H9 (cell line): ENCODE results near the gene CORO2B. TPM values are rescaled to one million over a fixed set of nuclear protein-coding genes. Genes with fewer than 3 reads are reported as not detected.

Experiments used
- DNase-seq: peaks from one replicate; pipeline ENCODE4 v3.0.0-alpha.2; 2017
- H2AFZ ChIP-seq: one replicate; pipeline ENCODE4 v1.6.1; 2013; ENCODE audit warnings: mild to moderate bottlenecking, low read length, control low read depth, moderate library complexity
- H2AK5ac ChIP-seq: 2 replicates; pipeline ENCODE4 v1.6.1; 2013; ENCODE audit warnings: low read length, control low read depth, mixed read lengths; ENCODE audit not compliant: insufficient read length
- H2BK120ac ChIP-seq: one replicate; pipeline ENCODE4 v1.6.1; 2013; ENCODE audit warnings: low read depth, mild to moderate bottlenecking, low read length, control low read depth, inconsistent platforms; ENCODE audit not compliant: poor library complexity, severe bottlenecking
- H2BK12ac ChIP-seq: 2 replicates; pipeline ENCODE4 v1.6.1; 2013; ENCODE audit warnings: low read length, control low read depth, mixed read lengths, low read depth; ENCODE audit not compliant: insufficient read length
- H2BK15ac ChIP-seq: 2 replicates; pipeline ENCODE4 v1.6.1; 2013; ENCODE audit warnings: low read depth, low read length, control low read depth
- H2BK20ac ChIP-seq: one replicate; pipeline ENCODE4 v1.6.1; 2013; ENCODE audit warnings: low read depth, mild to moderate bottlenecking, low read length, control low read depth, inconsistent platforms; ENCODE audit not compliant: poor library complexity, severe bottlenecking
- H2BK5ac ChIP-seq: 2 replicates; pipeline ENCODE4 v1.6.1; 2013; ENCODE audit warnings: low read length, control low read depth, mixed read lengths; ENCODE audit not compliant: insufficient read length
- H3K14ac ChIP-seq: 2 replicates; pipeline ENCODE4 v1.6.1; 2013; ENCODE audit warnings: low read length, control low read depth; ENCODE audit not compliant: insufficient read depth
- H3K18ac ChIP-seq: 2 replicates; pipeline ENCODE4 v1.6.1; 2013; ENCODE audit warnings: low read depth, mild to moderate bottlenecking, mixed read lengths, low read length, control low read depth; ENCODE audit not compliant: insufficient read length
- H3K23ac ChIP-seq: 2 replicates; pipeline ENCODE4 v1.6.1; 2013; ENCODE audit warnings: low read length, control low read depth, mixed read lengths, low read depth; ENCODE audit not compliant: insufficient read length
- H3K23me2 ChIP-seq: 2 replicates; pipeline ENCODE4 v1.6.1; 2013; ENCODE audit warnings: low read depth, mild to moderate bottlenecking, mixed read lengths, low read length, control low read depth; ENCODE audit not compliant: insufficient read length, poor library complexity, severe bottlenecking
- H3K27ac ChIP-seq: 2 replicates; pipeline ENCODE4 v1.5.1; 2013; ENCODE audit warnings: low read length, control low read depth, mixed read lengths, low read depth; ENCODE audit not compliant: insufficient read length
- H3K27me3 ChIP-seq: 2 replicates; pipeline ENCODE4 v1.6.1; 2013; ENCODE audit warnings: low read length, control low read depth, inconsistent platforms; ENCODE audit not compliant: insufficient read depth
- H3K4ac ChIP-seq: 2 replicates; pipeline ENCODE4 v1.6.1; 2013; ENCODE audit warnings: low read depth, mild to moderate bottlenecking, control low read depth, inconsistent platforms, low read length, moderate library complexity
- H3K4me1 ChIP-seq: 2 replicates; pipeline ENCODE4 v1.6.1; 2013; ENCODE audit warnings: low read length, control low read depth, inconsistent platforms; ENCODE audit not compliant: insufficient read depth
- H3K4me2 ChIP-seq: 2 replicates; pipeline ENCODE4 v1.6.1; 2013; ENCODE audit warnings: low read length, control low read depth, mixed read lengths; ENCODE audit not compliant: insufficient read length, insufficient read depth
- H3K56ac ChIP-seq: 2 replicates; pipeline ENCODE4 v1.6.1; 2013; ENCODE audit warnings: low read depth, mild to moderate bottlenecking, mixed read lengths, low read length, control low read depth; ENCODE audit not compliant: insufficient read length
- H3K79me1 ChIP-seq: 2 replicates; pipeline ENCODE4 v1.6.1; 2013; ENCODE audit warnings: low read depth, mild to moderate bottlenecking, moderate library complexity, low read length, control low read depth, inconsistent platforms; ENCODE audit not compliant: insufficient read depth, poor library complexity, severe bottlenecking
- H3K79me2 ChIP-seq: 2 replicates; pipeline ENCODE4 v1.6.1; 2013; ENCODE audit warnings: low read length, control low read depth, inconsistent platforms; ENCODE audit not compliant: insufficient read depth
- H3K9ac ChIP-seq: 2 replicates; pipeline ENCODE4 v1.6.1; 2013; ENCODE audit warnings: low read length, control low read depth, mixed read lengths; ENCODE audit not compliant: insufficient read length; ENCODE audit errors: extremely low read depth
- H3K9me3 ChIP-seq: one replicate; pipeline ENCODE4 v1.6.1; 2013; ENCODE audit warnings: low read depth, low read length, inconsistent platforms; ENCODE audit not compliant: control insufficient read depth
- H3T11ph ChIP-seq: one replicate; pipeline ENCODE4 v1.6.1; 2013; ENCODE audit warnings: mild to moderate bottlenecking, low read length, control low read depth, inconsistent platforms
- H4K20me1 ChIP-seq: one replicate; pipeline ENCODE4 v1.6.1; 2013; ENCODE audit not compliant: control insufficient read depth, insufficient read length, insufficient read depth
- H4K5ac ChIP-seq: 2 replicates; pipeline ENCODE4 v1.6.1; 2013; ENCODE audit warnings: low read depth, mild to moderate bottlenecking, mixed read lengths, low read length, control low read depth; ENCODE audit not compliant: insufficient read length
- H4K8ac ChIP-seq: replicated peaks from 2 replicates; pipeline ENCODE4 v1.6.1; 2013; ENCODE audit warnings: low read length, control low read depth, mixed read lengths, low read depth; ENCODE audit not compliant: insufficient read length
- H4K91ac ChIP-seq: 2 replicates; pipeline ENCODE4 v1.6.1; 2013; ENCODE audit warnings: low read depth, mild to moderate bottlenecking, moderate library complexity, mixed read lengths, low read length, control low read depth; ENCODE audit not compliant: insufficient read length
- H3K27ac Mint-ChIP-seq, 3 experiments: 2 replicates in 2 of 3; 3 replicates in 1 of 3; pipeline ENCODE4 v1.8.0; 2020 to 2021; ENCODE audit warnings: mixed read lengths in 3 of 3, mild to moderate bottlenecking in 1 of 3, moderate library complexity in 1 of 3
- H3K27me3 Mint-ChIP-seq: 2 replicates; pipeline ENCODE4 v1.8.0; 2021; ENCODE audit warnings: low read depth, mild to moderate bottlenecking, moderate library complexity, mixed read lengths
- H3K36me3 Mint-ChIP-seq, 3 experiments: 2 replicates in 2 of 3; 3 replicates in 1 of 3; pipeline ENCODE4 v1.8.0; 2020 to 2021; ENCODE audit warnings: low read depth in 3 of 3, mixed read lengths in 3 of 3; ENCODE audit not compliant: insufficient read depth in 1 of 3
- H3K4me1 Mint-ChIP-seq, 2 experiments: 2 replicates each; pipeline ENCODE4 v1.8.0; 2020; ENCODE audit warnings: mixed read lengths in 2 of 2
- H3K4me3 Mint-ChIP-seq, 2 experiments: 2 replicates in 1 of 2; 3 replicates in 1 of 2; pipeline ENCODE4 v1.8.0; 2020 to 2021; ENCODE audit warnings: mild to moderate bottlenecking in 2 of 2, mixed read lengths in 2 of 2, moderate library complexity in 1 of 2
- H3K9me3 Mint-ChIP-seq, 2 experiments: 2 replicates in 1 of 2; 3 replicates in 1 of 2; pipeline ENCODE4 v1.8.0; 2020; ENCODE audit warnings: mild to moderate bottlenecking in 2 of 2, mixed read lengths in 2 of 2, moderate library complexity in 1 of 2
- CTCF ChIP-seq: fragments of 200-600 bp; sonication (generic); conservative IDR thresholded peaks from 3 replicates; pipeline ENCODE4 v1.8.0; 2021; ENCODE audit warnings: antibody characterized with exemption, mild to moderate bottlenecking
- WGBS: extraction: QIAGEN DNeasy Blood & Tissue Kit; methylation state at CpG from one replicate; pipeline ENCODE4 v1.1.7; 2013; ENCODE audit warnings: missing lambda C conversion rate, low lambda C conversion rate, mixed read lengths; ENCODE audit not compliant: insufficient read length; ENCODE audit errors: extremely low coverage; 5-methylcytosine and 5-hydroxymethylcytosine counted together
- total RNA-seq: library from RNA; stranded (reverse); gene quantifications from 2 replicates; pipeline ENCODE4 v1.2.1, GENCODE V29; 2021

CORO2B gene
- total RNA-seq, 1 experiment from 2014 or later, result 3.1 TPM

DNA sequence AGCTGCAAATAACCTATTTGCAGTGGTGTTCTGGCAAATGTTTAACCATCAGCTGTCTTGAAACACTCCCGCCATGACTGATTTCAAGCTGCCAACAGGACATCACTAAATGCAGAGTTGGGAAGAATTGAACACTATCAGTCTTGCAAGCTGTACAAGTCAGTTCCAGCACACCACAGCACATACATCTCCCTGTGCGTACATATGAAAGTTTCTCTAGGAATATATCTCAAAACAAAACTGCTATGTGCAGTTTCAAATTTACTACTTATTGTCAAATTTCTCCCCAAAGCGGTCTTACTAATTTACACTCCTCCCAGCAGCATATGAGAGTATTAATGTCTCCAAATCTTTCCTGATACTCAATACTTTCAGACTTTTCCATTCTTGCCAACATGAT is 30.4 kb upstream of the CORO2B start:
- H3K23me2 ChIP-seq, result no peaks in the 10 kb centered on the region
- no peak for TF ChIP-seq CTCF
- Mint-ChIP-seq H3K4me1 (peaks cover 2 to 3% of the 10 kb centered on the region in 2 experiments), H3K27me3 (peaks cover 12% of the 10 kb centered on the region), H3K9me3 (peaks cover 0 to 3% of the 10 kb centered on the region in 2 experiments; a peak in 1 of 5 replicates), H3K4me3 (no peak overlapping the region), H3K27ac (no peak overlapping the region), H3K36me3 (no peaks in the 10 kb centered on the region; a peak in 1 of 7 replicates)
- H2BK120ac ChIP-seq, result no peak overlapping the region
- H3K14ac ChIP-seq, result no peak overlapping the region
- H2BK20ac ChIP-seq, result no peak overlapping the region
- no peaks in the 10 kb centered on the region for H3K79me2 ChIP-seq
- no peak for DNase-seq
- no peaks in the 10 kb centered on the region for H3K9me3 ChIP-seq
- H3K4me1 ChIP-seq, result no peaks in the 10 kb centered on the region
- WGBS, result no CpG with 5 or more reads among the region's 3 CpGs
- no peak overlapping the region for H3K4ac ChIP-seq
- H3K27me3 ChIP-seq, result no peaks in the 10 kb centered on the region
- no peak overlapping the region for H2AFZ ChIP-seq
- H3K9ac ChIP-seq, result no peak overlapping the region
- H2BK15ac ChIP-seq, result no peak overlapping the region
- no peak overlapping the region for H2BK12ac ChIP-seq
- H4K91ac ChIP-seq, result no peak overlapping the region
- no peak overlapping the region for H3T11ph ChIP-seq
- H2BK5ac ChIP-seq, result no peak overlapping the region
- no peak overlapping the region for H4K8ac ChIP-seq
- no peak overlapping the region for H2AK5ac ChIP-seq
- H3K79me1 ChIP-seq, result no peaks in the 10 kb centered on the region
- H3K4me2 ChIP-seq, result no peak overlapping the region
- H4K5ac ChIP-seq, result no peak overlapping the region
- H4K20me1 ChIP-seq, result no peaks in the 10 kb centered on the region
- H3K27ac ChIP-seq, result no peak overlapping the region
- H3K56ac ChIP-seq, result no peak overlapping the region
- no peak overlapping the region for H3K18ac ChIP-seq
- no peak overlapping the region for H3K23ac ChIP-seq
